IPS-NIHi7 (cell line): ENCODE data around the gene PTGS2.
"Not testable (repeated sequence)": the region's sequence is repeated elsewhere in the genome, so short reads cannot be mapped to it uniquely, and the experiment has no call there.

ENCODE experiments used
- DNase-seq: peaks from one replicate; pipeline ENCODE4 v3.0.0; 2012; ENCODE audit warnings: mixed read lengths; ENCODE audit errors: extremely low spot score

PTGS2 gene

GRCh38 chr1:186670297-186671135 lies 9.7 kb downstream of the PTGS2 start:
- no peak for DNase-seq

GRCh38 chr1:186669784-186670183 lies 10.4 kb downstream of the PTGS2 start:
- DNase-seq = not testable (repeated sequence)

GRCh38 chr1:186664217-186664616 lies 16.0 kb downstream of the PTGS2 start:
- DNase-seq = not testable (repeated sequence)

GRCh38 chr1:186662752-186663151 lies 17.5 kb downstream of the PTGS2 start:
- DNase-seq = no peak

- no peak for DNase-seq
These were observed 20.3 kb downstream of the PTGS2 start for GRCh38 chr1:186659890-186660341.

- DNase-seq = no peak
These were observed 21.2 kb downstream of the PTGS2 start for GRCh38 chr1:186658999-186659398.

GRCh38 chr1:186657481-186657880 lies 22.7 kb downstream of the PTGS2 start:
- no peak for DNase-seq

GRCh38 chr1:186655876-186656275 lies 24.3 kb downstream of the PTGS2 start:
- no peak for DNase-seq

- no peak for DNase-seq
These were observed 25.5 kb downstream of the PTGS2 start for GRCh38 chr1:186654741-186655140.

- DNase-seq = no peak
These were observed 26.9 kb downstream of the PTGS2 start for GRCh38 chr1:186653312-186653711.

GRCh38 chr1:186648613-186649012 lies 31.6 kb downstream of the PTGS2 start:
- no peak for DNase-seq

GRCh38 chr1:186647985-186648384 lies 32.2 kb downstream of the PTGS2 start:
- not testable (repeated sequence) for DNase-seq

- no peak for DNase-seq
These were observed 36.6 kb downstream of the PTGS2 start for GRCh38 chr1:186643614-186644013.

- not testable (repeated sequence) for DNase-seq
These were observed 42.7 kb downstream of the PTGS2 start for GRCh38 chr1:186637567-186637966.

- no peak for DNase-seq
These were observed 43.4 kb downstream of the PTGS2 start for GRCh38 chr1:186636786-186637185.

- DNase-seq = no peak
These were observed 45.7 kb downstream of the PTGS2 start for GRCh38 chr1:186634511-186634910.

GRCh38 chr1:186633116-186633515 lies 47.1 kb downstream of the PTGS2 start:
- no peak for DNase-seq

- DNase-seq = no peak
These were observed 50.9 kb downstream of the PTGS2 start for GRCh38 chr1:186629341-186629740.

- DNase-seq = no peak
These were observed 51.3 kb downstream of the PTGS2 start for GRCh38 chr1:186628910-186629309.

- DNase-seq = no peak
These were observed 53.2 kb downstream of the PTGS2 start for GRCh38 chr1:186627019-186627418.

GRCh38 chr1:186626356-186626932 lies 53.8 kb downstream of the PTGS2 start:
- DNase-seq = no peak

- DNase-seq = no peak
These were observed 56.7 kb downstream of the PTGS2 start for GRCh38 chr1:186623551-186623950.
